HL-60 (cell line): Measurements from ENCODE around the gene PABPC1L.

Experiments
- CTCF ChIP-seq: IDR thresholded peaks from one replicate; pipeline ENCODE4 v1.5.1; 2011; ENCODE audit warnings: low read length, control low read depth, inconsistent platforms; ENCODE audit not compliant: insufficient read depth
- GABPA ChIP-seq: IDR thresholded peaks from 2 replicates; pipeline ENCODE4 v1.6.1; 2012; ENCODE audit warnings: low read depth
- POLR2AphosphoS5 ChIP-seq: IDR thresholded peaks from 2 replicates; pipeline ENCODE4 v1.6.1; 2012; ENCODE audit warnings: low read depth
- REST ChIP-seq: IDR thresholded peaks from 2 replicates; pipeline ENCODE4 v1.6.1; 2012; ENCODE audit warnings: low read depth; ENCODE audit not compliant: insufficient replicate concordance

GRCh38 chr20:44916586-44916985, 6.7 kb downstream of the PABPC1L start:
- TF ChIP-seq CTCF (no peak), POLR2AphosphoS5 (no peak), REST (no peak), GABPA (no peak)
